ENCODE measurements around the gene RETN. TPM values are rescaled to one million over a fixed set of nuclear protein-coding genes. Genes with fewer than 3 reads are reported as not detected.
A peak's percentile ranks its signal among the peaks of the same experiment; 100 is the strongest.

Gene RETN
- total and polyA plus RNA-seq, 10 donors, result 5.4 to 60.6 (median 17.4) TPM

GRCh38 chr19:7655581-7655980, 13.3 kb upstream of the RETN start:
- Histone ChIP-seq H3K27ac (peak overlapping the region in 7 of 8 donors; percentile 72 to 93 (median 88)), H3K4me1 (peaks cover 3 to 78% (median 29%) of the 10 kb centered on the region in 6 donors), H3K27me3 (replicated peaks in 1 of 7) (peaks cover 0 to 10% (median 0%) of the 10 kb centered on the region in 7 donors), H3K9me3 (no peaks in the 10 kb centered on the region), H3K36me3 (no peaks in the 10 kb centered on the region), H3K4me3 (peak overlapping the region in 1 of 8 donors; percentile 4)
- TF ChIP-seq CTCF (IDR thresholded peaks at IDR 0.05 in 8 of 11, conservative IDR thresholded peaks at IDR 0.05 in 3 of 11) (no peak), POLR2A (IDR thresholded peaks at IDR 0.05) (no peak), POLR2AphosphoS5 (IDR thresholded peaks at IDR 0.05) (peak in 1 of 3 donors; percentile 38)
- no peak for DNase-seq
- 37 to 60% (median 47%) methylated on average over 8 of the region's 8 CpGs for WGBS, 5 donors
- intact Hi-C loops (cut with DNase I; ENCODE audit: low total_unique reads), result no loop called here

GRCh38 chr19:7657131-7657751, 11.6 kb upstream of the RETN start:
- H3K4me3 ChIP-seq, result peak overlapping the region in 1 of 8 donors; percentile 61
- DNase-seq, result no peak
- 24 to 53% (median 32%) methylated on average over 13 to 14 of the region's 14 CpGs for WGBS, 5 donors
- H3K27me3 ChIP-seq (replicated peaks in 1 of 7), result no peaks in the 10 kb centered on the region
- no peak for TF ChIP-seq POLR2AphosphoS5 (IDR thresholded peaks at IDR 0.05)
- no peak for TF ChIP-seq CTCF (IDR thresholded peaks at IDR 0.05 in 8 of 11, conservative IDR thresholded peaks at IDR 0.05 in 3 of 11)
- no peak for TF ChIP-seq POLR2A (IDR thresholded peaks at IDR 0.05)
- H3K36me3 ChIP-seq, result no peaks in the 10 kb centered on the region
- H3K4me1 ChIP-seq, result peaks cover 1 to 66% (median 21%) of the 10 kb centered on the region in 6 donors
- peak overlapping the region in 7 of 8 donors; percentile 72 to 93 (median 88) for H3K27ac ChIP-seq
- intact Hi-C loops (cut with DNase I; ENCODE audit: low total_unique reads), result no loop called here
- H3K9me3 ChIP-seq, result no peaks in the 10 kb centered on the region

- Histone ChIP-seq H3K27me3 (replicated peaks in 1 of 7) (peaks cover 0 to 1% (median 0%) of the 10 kb centered on the region in 7 donors), H3K27ac (peak overlapping the region; percentile 67 to 93 (median 86)), H3K4me3 (peak overlapping the region in 4 of 8 donors; percentile 15 to 61 (median 22)), H3K9me3 (no peaks in the 10 kb centered on the region), H3K36me3 (no peaks in the 10 kb centered on the region), H3K4me1 (peaks cover 0 to 56% (median 15%) of the 10 kb centered on the region in 6 donors)
- DNase-seq, result no peak
- TF ChIP-seq POLR2A (IDR thresholded peaks at IDR 0.05), result no peak
- no peak for TF ChIP-seq CTCF (IDR thresholded peaks at IDR 0.05 in 8 of 11, conservative IDR thresholded peaks at IDR 0.05 in 3 of 11)
- peak in 1 of 3 donors; percentile 18 for TF ChIP-seq POLR2AphosphoS5 (IDR thresholded peaks at IDR 0.05)
- intact Hi-C loops (cut with DNase I; ENCODE audit: low total_unique reads), result no loop called here
- 26 to 37% (median 31%) methylated on average over 9 of the region's 9 CpGs for WGBS, 5 donors
These were observed 10.6 kb upstream of the RETN start for GRCh38 chr19:7658219-7658686.

GRCh38 chr19:7661744-7662538, 6.9 kb upstream of the RETN start:
- Histone ChIP-seq H3K4me3 (no peak overlapping the region), H3K9me3 (no peaks in the 10 kb centered on the region), H3K27ac (no peak overlapping the region), H3K4me1 (peaks cover 0 to 23% (median 15%) of the 10 kb centered on the region in 6 donors), H3K27me3 (replicated peaks in 1 of 7) (peaks cover 0 to 14% (median 0%) of the 10 kb centered on the region in 7 donors), H3K36me3 (no peaks in the 10 kb centered on the region)
- 78 to 82% (median 78%) methylated on average over 8 of the region's 8 CpGs for WGBS, 5 donors
- TF ChIP-seq POLR2AphosphoS5 (IDR thresholded peaks at IDR 0.05) (no peak), CTCF (IDR thresholded peaks at IDR 0.05 in 8 of 11, conservative IDR thresholded peaks at IDR 0.05 in 3 of 11) (no peak), POLR2A (IDR thresholded peaks at IDR 0.05) (no peak)
- DNase-seq, result no peak
- intact Hi-C loops (cut with DNase I; ENCODE audit: low total_unique reads), result no loop called here

Measured in spleen (tissue), 11 donors.